OCI-LY3 (cell line): ENCODE results near the gene RBM42.
A peak's percentile ranks its signal among the peaks of the same experiment; 100 is the strongest.

ENCODE experiments used
- H2AFZ ChIP-seq: fragments of 200-600, 300-600 bp; shearing (Covaris generic); 2 replicates; pipeline ENCODE4 v1.6.0; 2014; ENCODE audit warnings: antibody characterized with exemption, low read depth, low read length
- H3K27ac ChIP-seq: fragments of 200-600, 300-600 bp; sonication (generic); 2 replicates; pipeline ENCODE4 v1.5.1; 2014; ENCODE audit warnings: mild to moderate bottlenecking, low read length, moderate library complexity, mixed read lengths
- H3K27me3 ChIP-seq: fragments of 200-600, 300-600 bp; sonication (generic); 2 replicates; pipeline ENCODE4 v1.6.1; 2014; ENCODE audit warnings: low read depth, low read length, mixed read lengths
- H3K36me3 ChIP-seq: fragments of 200-600, 300-600 bp; sonication (generic); replicated peaks from 2 replicates; pipeline ENCODE3; 2014; ENCODE audit warnings: low read depth, low read length, mixed read lengths
- H3K4me1 ChIP-seq: fragments of 300-600, 200-600 bp; sonication (generic); 2 replicates; pipeline ENCODE4 v1.6.1; 2014; ENCODE audit warnings: low read length, mixed read lengths
- H3K4me2 ChIP-seq: fragments of 200-600, 300-600 bp; sonication (generic); 2 replicates; pipeline ENCODE4 v1.6.1; 2014; ENCODE audit warnings: low read length, mixed read lengths
- H3K4me3 ChIP-seq: fragments of 300-600, 200-600 bp; sonication (generic); 2 replicates; pipeline ENCODE4 v1.5.1; 2014; ENCODE audit warnings: antibody characterized with exemption, mild to moderate bottlenecking, low read length, moderate library complexity
- H3K79me2 ChIP-seq: fragments of 300-600, 200-600 bp; shearing (Covaris generic); 2 replicates; pipeline ENCODE4 v1.6.1; 2014; ENCODE audit warnings: mild to moderate bottlenecking, low read length, mixed read lengths
- H3K9ac ChIP-seq: fragments of 300-600, 200-600 bp; shearing (Covaris generic); 2 replicates; pipeline ENCODE4 v1.6.0; 2014; ENCODE audit warnings: mild to moderate bottlenecking, low read length, moderate library complexity
- H3K9me3 ChIP-seq: fragments of 200-600, 300-600 bp; shearing (Covaris generic); 2 replicates; pipeline ENCODE4 v1.6.1; 2014; ENCODE audit warnings: low read length, mixed read lengths; ENCODE audit not compliant: insufficient read depth
- H4K20me1 ChIP-seq: fragments of 200-600, 300-600 bp; sonication (generic); 2 replicates; pipeline ENCODE4 v1.6.1; 2016; ENCODE audit warnings: low read length, mixed read lengths; ENCODE audit not compliant: insufficient read depth
- CTCF ChIP-seq: fragments of 200-600, 300-600 bp; sonication (generic); IDR thresholded peaks from 2 replicates; pipeline ENCODE4 v1.5.1; 2014; ENCODE audit warnings: antibody characterized with exemption, low read length, low read depth
- EZH2phosphoT487 ChIP-seq: fragments of 200-600 bp; shearing (Covaris generic); IDR thresholded peaks from 2 replicates; pipeline ENCODE4 v1.6.1; 2018; ENCODE audit warnings: antibody characterized with exemption, mixed run types, low read depth

Gene RBM42

DNA sequence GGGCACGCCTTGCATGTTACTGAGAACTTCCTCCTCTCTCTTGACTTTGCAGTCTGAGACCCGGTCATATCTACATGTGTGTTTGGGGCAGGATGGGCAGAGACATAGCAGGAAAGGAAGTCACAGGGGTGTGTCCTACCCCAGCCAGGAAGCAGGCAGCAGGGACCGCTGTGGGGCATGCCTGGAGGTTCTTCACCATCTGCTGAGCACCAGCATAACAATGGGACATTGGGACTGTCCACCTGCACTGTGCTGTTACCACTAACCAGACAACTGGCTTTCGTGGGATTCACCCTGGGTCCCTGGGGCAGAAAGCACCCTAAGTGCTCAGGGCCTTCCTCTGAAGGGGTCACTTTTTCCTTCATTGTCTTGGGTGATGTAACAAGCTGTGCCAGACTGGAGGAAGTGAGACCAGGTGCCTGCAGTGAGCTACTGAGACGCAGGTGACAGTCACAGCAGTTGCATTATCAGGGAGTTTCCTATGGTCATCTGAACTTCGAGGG lies 18.9 kb upstream of the RBM42 start:
- Histone ChIP-seq H3K36me3 (peaks cover 4% of the 10 kb centered on the region), H3K27ac (peak overlapping the region; percentile 75), H3K27me3 (no peaks in the 10 kb centered on the region), H3K4me2 (peak overlapping the region; percentile 66), H3K9ac (peak overlapping the region; percentile 56; the same call in 1 of the 2 replicates), H4K20me1 (no peaks in the 10 kb centered on the region), H3K9me3 (0 out of 2 replicates have a peak, but pooled peaks cover 4% of the 10 kb centered on the region), H2AFZ (peak overlapping the region; percentile 87), H3K4me3 (peak overlapping the region; percentile 39), H3K79me2 (peaks cover 10% of the 10 kb centered on the region; the same call in 1 of the 2 replicates), H3K4me1 (peaks cover 29% of the 10 kb centered on the region)
- TF ChIP-seq EZH2phosphoT487 (no peak), CTCF (no peak)

GRCh38 chr19:35612224-35612558 lies 16.6 kb upstream of the RBM42 start:
- no peaks in the 10 kb centered on the region for H3K27me3 ChIP-seq
- peak overlapping the region; percentile 65 for H2AFZ ChIP-seq
- no peak for TF ChIP-seq CTCF
- no peaks in the 10 kb centered on the region for H4K20me1 ChIP-seq
- 0 out of 2 replicates have a peak, but pooled peaks cover 4% of the 10 kb centered on the region for H3K9me3 ChIP-seq
- peak overlapping the region; percentile 79 for H3K4me3 ChIP-seq
- H3K79me2 ChIP-seq = peaks cover 10% of the 10 kb centered on the region; the same call in 1 of the 2 replicates
- H3K4me2 ChIP-seq = peak overlapping the region; percentile 83
- H3K4me1 ChIP-seq = peaks cover 29% of the 10 kb centered on the region
- H3K36me3 ChIP-seq = peaks cover 12% of the 10 kb centered on the region
- H3K27ac ChIP-seq = no peak overlapping the region; the same call in 1 of the 2 replicates
- H3K9ac ChIP-seq = peak overlapping the region; percentile 47; the same call in 1 of the 2 replicates

DNA sequence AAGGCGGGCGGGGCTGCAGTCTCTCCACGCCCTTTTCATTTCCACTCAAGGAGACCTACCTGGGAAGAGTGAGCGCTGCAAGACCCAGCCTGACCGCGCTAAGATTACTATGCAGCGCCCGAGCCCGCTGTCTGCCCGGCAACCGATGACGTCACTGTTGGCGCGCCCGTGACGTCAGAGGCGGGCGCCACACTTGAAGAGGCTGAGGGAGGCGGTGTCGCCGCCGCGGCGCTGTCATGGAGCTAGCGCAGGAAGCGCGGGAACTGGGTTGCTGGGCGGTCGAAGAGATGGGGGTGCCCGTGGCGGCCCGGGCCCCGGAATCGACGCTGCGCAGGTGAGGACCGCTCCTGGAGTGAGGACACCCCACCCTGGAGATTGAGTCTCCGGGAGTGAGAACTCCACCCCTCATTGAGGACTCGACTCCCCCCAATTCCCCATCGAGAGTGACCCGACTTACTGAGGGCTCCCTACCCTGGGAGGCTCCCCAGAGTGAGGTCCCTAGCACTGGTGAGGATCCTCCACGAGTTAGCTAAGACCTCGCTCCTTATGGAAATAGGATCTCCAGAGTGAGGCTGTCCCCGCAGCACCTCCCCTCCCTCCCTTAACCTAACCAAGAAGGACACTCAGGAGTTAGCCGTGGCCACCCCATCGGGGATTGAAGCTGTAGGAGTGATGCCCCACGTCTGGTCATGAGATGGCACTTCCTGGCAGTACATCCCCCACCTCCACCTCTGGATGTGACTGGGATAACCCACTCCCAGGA lies 16.1 kb upstream of the RBM42 start, which contains the start of gene HAUS5:
Gene HAUS5, plus strand, starts transcription at position 177 of the 763 bp plus-strand sequence. Its CDS starts 60 bp downstream, at position 237.
- H3K9me3 ChIP-seq = no peaks in the 10 kb centered on the region
- no peak for TF ChIP-seq EZH2phosphoT487
- peak within 1 kb of the TSS; percentile 9; the same call in 1 of the 2 replicates for H3K27ac ChIP-seq
- H3K4me3 ChIP-seq = peak within 1 kb of the TSS; percentile 79
- peaks cover 17% of the 10 kb centered on the region for H3K36me3 ChIP-seq
- H4K20me1 ChIP-seq = no peaks in the 10 kb centered on the region
- H3K9ac ChIP-seq = peak within 1 kb of the TSS; percentile 83
- H3K79me2 ChIP-seq = peaks cover 10% of the 10 kb centered on the region; the same call in 1 of the 2 replicates
- H2AFZ ChIP-seq = peak within 1 kb of the TSS; percentile 65
- H3K4me2 ChIP-seq = peak within 1 kb of the TSS; percentile 83
- H3K4me1 ChIP-seq = peaks cover 29% of the 10 kb centered on the region
- H3K27me3 ChIP-seq = no peaks in the 10 kb centered on the region

DNA sequence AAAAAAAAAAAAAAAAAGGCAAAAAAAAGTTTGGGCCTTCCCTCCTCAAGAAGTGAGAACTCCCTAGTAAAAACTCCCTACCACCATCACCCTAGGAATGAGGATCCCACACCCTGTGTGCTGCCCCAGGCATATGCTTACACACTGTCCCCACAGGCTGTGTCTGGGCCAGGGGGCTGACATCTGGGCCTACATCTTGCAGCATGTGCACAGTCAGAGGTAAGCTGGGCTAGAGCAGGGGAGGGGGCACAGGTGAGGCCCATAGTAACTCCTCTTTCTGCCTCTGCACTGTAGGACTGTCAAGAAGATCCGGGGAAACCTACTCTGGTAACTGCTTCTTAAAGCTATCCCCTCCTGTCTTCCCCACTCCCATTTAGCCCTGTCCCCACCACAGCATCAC lies 15.3 kb upstream of the RBM42 start:
- Histone ChIP-seq H3K4me3 (peak overlapping the region; percentile 79; the same call in 1 of the 2 replicates), H3K9ac (no peak overlapping the region), H3K4me1 (peaks cover 29% of the 10 kb centered on the region), H4K20me1 (no peaks in the 10 kb centered on the region), H3K36me3 (peaks cover 20% of the 10 kb centered on the region), H3K9me3 (no peaks in the 10 kb centered on the region), H3K79me2 (peaks cover 10% of the 10 kb centered on the region; the same call in 1 of the 2 replicates), H3K27ac (no peak overlapping the region), H2AFZ (no peak overlapping the region), H3K27me3 (no peaks in the 10 kb centered on the region), H3K4me2 (peak overlapping the region; percentile 83)
- no peak for TF ChIP-seq CTCF
- TF ChIP-seq EZH2phosphoT487 = no peak
